Endothelial cell of umbilical vein (primary cell): ENCODE results near the gene RIBC2. TPM values are rescaled to one million over a fixed set of nuclear protein-coding genes. Genes with fewer than 3 reads are reported as not detected.

Experiments used
- BruUV-seq: library from RNA; stranded (reverse); fragments of 400-500 nt; replicated peaks from 2 replicates; lab custom pipeline; 2021; lab: Mats Ljungman, UMichigan
- CTCF ChIA-PET: fragments of 300-600, 350-600 bp; sonication (Branson Sonifier 250); formaldehyde crosslinking; loops from one replicate; lab custom pipeline; 2021; ENCODE audit warnings: antibody characterized with exemption, inconsistent platforms; lab: Charles Lee
- POLR2A ChIA-PET: fragments of 300-600, 350-600 bp; sonication (Branson Sonifier 250); formaldehyde crosslinking; loops from one replicate; lab custom pipeline; 2021; ENCODE audit warnings: antibody characterized with exemption, inconsistent platforms; lab: Charles Lee
- DNase-seq: peaks from one replicate; pipeline ENCODE4 v3.0.0-alpha.2; 2011; ENCODE audit warnings: low read depth, low spot score
- FAIRE-seq: peaks from 2 replicates; lab custom pipeline; 2011; peaks lifted over from hg19 to GRCh38; lab: Jason Lieb, UNC
- H2AFZ ChIP-seq: 2 replicates; pipeline ENCODE4 v1.6.0; 2012; ENCODE audit warnings: low read depth, low read length, control low read depth, inconsistent platforms
- H3K27ac ChIP-seq: 2 replicates; pipeline ENCODE4 v1.5.1; 2011; ENCODE audit warnings: low read depth, mild to moderate bottlenecking, control low read depth, low read length, moderate library complexity; ENCODE audit not compliant: insufficient read depth
- H3K27me3 ChIP-seq, 2 experiments: 2 replicates each; pipeline versions ENCODE4 v1.6.0 to v1.6.1; 2011; ENCODE audit warnings: low read length in 2 of 2, mixed read lengths in 1 of 2; ENCODE audit not compliant: control insufficient read depth in 2 of 2, insufficient read depth in 2 of 2
- H3K36me3 ChIP-seq, 2 experiments: 2 replicates in 1 of 2; 3 replicates in 1 of 2; pipeline ENCODE4 v1.5.1; 2011; ENCODE audit warnings: low read length in 2 of 2, mild to moderate bottlenecking in 1 of 2, moderate library complexity in 1 of 2; ENCODE audit not compliant: control insufficient read depth in 2 of 2, insufficient read depth in 2 of 2; ENCODE audit errors: extremely low read depth in 1 of 2
- H3K4me1 ChIP-seq: 3 replicates; pipeline ENCODE4 v1.5.1; 2011; ENCODE audit warnings: mild to moderate bottlenecking, low read length; ENCODE audit not compliant: control insufficient read depth, insufficient read depth; ENCODE audit errors: extremely low read depth
- H3K4me2 ChIP-seq: 2 replicates; pipeline ENCODE4 v1.6.1; 2011; ENCODE audit warnings: low read length, control low read depth, mixed read lengths; ENCODE audit not compliant: insufficient read depth
- H3K4me3 ChIP-seq, 3 experiments: fragments of 200-600 bp in 1 of 3; sonication (generic), shearing (Covaris generic) in 1 of 3; replicated peaks in 1 of 3; 2 replicates each; pipeline ENCODE4 v1.5.1; 2011 to 2016; ENCODE audit warnings: control low read depth in 3 of 3, low read length in 3 of 3, mild to moderate bottlenecking in 2 of 3, inconsistent platforms in 1 of 3, low read depth in 1 of 3, moderate library complexity in 1 of 3; ENCODE audit not compliant: insufficient read depth in 1 of 3
- H3K79me2 ChIP-seq: 2 replicates; pipeline ENCODE4 v1.6.0; 2012; ENCODE audit warnings: low read length, inconsistent platforms; ENCODE audit not compliant: control insufficient read depth, insufficient read depth
- H3K9ac ChIP-seq: replicated peaks from 2 replicates; pipeline ENCODE3; 2011; ENCODE audit warnings: low read length, control low read depth; ENCODE audit not compliant: insufficient read depth; ENCODE audit errors: extremely low read depth
- H3K9me1 ChIP-seq: replicated peaks from 3 replicates; pipeline ENCODE4 v1.6.0; 2011; ENCODE audit warnings: mild to moderate bottlenecking, low read length; ENCODE audit not compliant: control insufficient read depth, insufficient read depth; ENCODE audit errors: extremely low read depth
- H3K9me3 ChIP-seq: replicated peaks from 2 replicates; pipeline ENCODE4 v1.5.1; 2012; ENCODE audit warnings: low read length, inconsistent platforms; ENCODE audit not compliant: control insufficient read depth, insufficient read depth
- H4K20me1 ChIP-seq: replicated peaks from 2 replicates; pipeline ENCODE3; 2011; ENCODE audit warnings: mild to moderate bottlenecking, low read length; ENCODE audit not compliant: control insufficient read depth, insufficient read depth; ENCODE audit errors: extremely low read depth
- FOS ChIP-seq: IDR thresholded peaks from 2 replicates; pipeline ENCODE4 v1.6.1; 2011; ENCODE audit warnings: mild to moderate bottlenecking, low read length, moderate library complexity, borderline replicate concordance; ENCODE audit not compliant: insufficient read depth
- GATA2 ChIP-seq: IDR thresholded peaks from 2 replicates; pipeline ENCODE4 v1.7.0; 2011; ENCODE audit warnings: low read depth, mild to moderate bottlenecking, moderate library complexity, mixed read lengths, low read length; ENCODE audit not compliant: insufficient read length, insufficient read depth
- JUN ChIP-seq: IDR thresholded peaks from 2 replicates; pipeline ENCODE4 v1.6.1; 2011; ENCODE audit warnings: borderline replicate concordance, low read depth; ENCODE audit not compliant: insufficient read length, insufficient read depth
- MYC ChIP-seq: IDR thresholded peaks from one replicate; pipeline ENCODE4 v1.6.1; 2011; ENCODE audit warnings: mild to moderate bottlenecking, low read depth, low read length
- POLR2A ChIP-seq: IDR thresholded peaks from 2 replicates; pipeline ENCODE4 v1.6.1; 2012; ENCODE audit warnings: low read depth, mild to moderate bottlenecking, control low read depth, low read length
- POLR2AphosphoS5 ChIP-seq: IDR thresholded peaks from 2 replicates; pipeline ENCODE4 v1.6.1; 2012; ENCODE audit warnings: low read depth, mild to moderate bottlenecking, control low read depth, low read length, moderate library complexity; ENCODE audit not compliant: insufficient read depth
- dilution Hi-C: fragments of 300-500 bp; cut with MboI; formaldehyde crosslinking; loops from one replicate; pipeline ENCODE4 v1.15.0; 2019; ENCODE audit warnings: low sequenced_read_pairs; ENCODE audit not compliant: extremely low pct_ligation_motif_present
- intact Hi-C: fragments of 100-400 bp; cut with micrococcal nuclease; formaldehyde crosslinking; loops from one replicate; pipeline ENCODE4 v1.10.0; 2022
- polyA plus RNA-seq, 4 experiments: library from polyadenylated mRNA; depleted of rRNA in 3 of 4; stranded (reverse) in 3 of 4; unstranded in 1 of 4; fragments of >200 nt; gene quantifications; 2 replicates each; pipeline versions ENCODE4 v1.2.1 to v1.2.3, GENCODE V29; 2011 to 2012; ENCODE audit warnings: missing spikeins in 1 of 4
- total RNA-seq: library from RNA; stranded (reverse); gene quantifications from 2 replicates; pipeline ENCODE4 v1.2.3, GENCODE V29; 2021
- TF ChIP-seq, protein P1 (sequence below), 2 donors: IDR thresholded peaks; 1 replicate in 1 of 2; 2 replicates in 1 of 2; pipeline ENCODE4 v1.5.1; 2011; ENCODE audit warnings: low read length in 2 of 2, mild to moderate bottlenecking in 2 of 2, moderate library complexity in 2 of 2, control low read depth in 1 of 2, inconsistent platforms in 1 of 2, low read depth in 1 of 2; ENCODE audit not compliant: insufficient read depth in 1 of 2; ENCODE audit errors: extremely low read depth in 1 of 2

RIBC2 gene
- total and polyA plus RNA-seq, 2 donors (not counting 3 experiments of a cell fraction or from before 2014, with no cell fraction given), result 1.2 to 5.7 TPM

DNA sequence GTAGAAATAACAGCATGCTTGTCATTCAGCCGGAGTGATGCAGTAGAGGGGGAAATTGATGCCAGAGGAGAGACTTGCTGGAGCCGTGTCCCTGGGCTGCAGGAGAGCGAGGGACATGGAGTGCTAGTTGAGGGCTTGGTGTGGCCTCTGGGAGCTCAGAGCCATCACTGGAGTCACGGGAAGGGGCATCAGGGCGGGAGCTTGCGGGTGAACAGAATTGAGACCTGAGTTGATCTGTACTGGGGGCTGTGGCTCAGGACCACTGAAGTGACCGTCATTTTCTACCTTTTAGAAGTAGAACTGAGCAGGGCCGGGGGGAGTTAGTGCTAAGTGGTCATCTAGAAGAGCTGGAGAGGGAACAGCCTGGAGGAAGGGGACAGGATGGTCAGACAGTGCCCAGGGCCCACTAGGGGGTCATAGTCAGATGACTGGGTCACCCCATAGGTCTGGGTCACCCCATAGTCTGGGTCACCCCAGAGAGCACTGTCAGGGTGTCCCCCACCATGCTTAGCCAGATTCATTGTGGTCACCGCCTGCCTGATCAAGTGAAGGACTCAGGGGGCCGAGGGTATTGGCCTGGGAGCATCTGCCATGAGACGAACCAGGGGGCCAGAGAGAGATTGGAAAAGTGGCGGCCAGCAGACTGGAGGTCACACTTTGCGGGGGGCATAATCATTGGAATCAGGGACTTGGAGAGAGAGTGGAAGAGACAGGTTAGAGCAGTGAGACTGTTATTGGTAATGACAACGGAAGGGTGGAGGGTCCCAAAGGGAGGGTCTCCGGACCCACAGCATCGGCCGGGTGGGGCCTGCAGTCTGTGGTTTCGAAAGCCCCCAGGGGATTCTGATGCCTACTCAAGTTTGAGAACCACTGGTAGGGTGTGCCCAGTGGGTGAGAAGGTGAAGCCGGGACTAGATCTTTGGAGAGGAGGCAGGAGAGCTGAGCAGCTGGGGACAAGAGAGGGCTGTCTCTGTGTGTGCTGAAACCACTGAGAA lies 15.2 kb downstream of the RIBC2 start:
- no TSS peak for BruUV-seq
- intact Hi-C loops (no loop called here), dilution Hi-C loops (no loop called here)
- CTCF ChIA-PET, result interaction anchor here (1.1 kb wide), 1 partner anchor 13 kb away, joined by 3 read pairs; no protein-coding TSS in a partner anchor
- Histone ChIP-seq H3K27me3 (no peaks in the 10 kb centered on the region), H3K4me3 (no peak overlapping the region), H3K9me1 (no peaks in the 10 kb centered on the region), H4K20me1 (no peaks in the 10 kb centered on the region), H3K9me3 (no peaks in the 10 kb centered on the region), H3K4me2 (no peak overlapping the region), H3K79me2 (no peaks in the 10 kb centered on the region), H3K4me1 (no peaks in the 10 kb centered on the region), H2AFZ (no peak overlapping the region), H3K27ac (no peak overlapping the region), H3K9ac (no peak overlapping the region), H3K36me3 (no peaks in the 10 kb centered on the region)
- FAIRE-seq, result no peak
- no peak for DNase-seq
- no peak for TF ChIP-seq FOS
- TF ChIP-seq, protein P1, sequence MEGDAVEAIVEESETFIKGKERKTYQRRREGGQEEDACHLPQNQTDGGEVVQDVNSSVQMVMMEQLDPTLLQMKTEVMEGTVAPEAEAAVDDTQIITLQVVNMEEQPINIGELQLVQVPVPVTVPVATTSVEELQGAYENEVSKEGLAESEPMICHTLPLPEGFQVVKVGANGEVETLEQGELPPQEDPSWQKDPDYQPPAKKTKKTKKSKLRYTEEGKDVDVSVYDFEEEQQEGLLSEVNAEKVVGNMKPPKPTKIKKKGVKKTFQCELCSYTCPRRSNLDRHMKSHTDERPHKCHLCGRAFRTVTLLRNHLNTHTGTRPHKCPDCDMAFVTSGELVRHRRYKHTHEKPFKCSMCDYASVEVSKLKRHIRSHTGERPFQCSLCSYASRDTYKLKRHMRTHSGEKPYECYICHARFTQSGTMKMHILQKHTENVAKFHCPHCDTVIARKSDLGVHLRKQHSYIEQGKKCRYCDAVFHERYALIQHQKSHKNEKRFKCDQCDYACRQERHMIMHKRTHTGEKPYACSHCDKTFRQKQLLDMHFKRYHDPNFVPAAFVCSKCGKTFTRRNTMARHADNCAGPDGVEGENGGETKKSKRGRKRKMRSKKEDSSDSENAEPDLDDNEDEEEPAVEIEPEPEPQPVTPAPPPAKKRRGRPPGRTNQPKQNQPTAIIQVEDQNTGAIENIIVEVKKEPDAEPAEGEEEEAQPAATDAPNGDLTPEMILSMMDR (IDR thresholded peaks at IDR 0.05; ENCODE audit: extremely low read depth in 1 of 2, insufficient read depth in 1 of 2, low read depth in 1 of 2, low read length in 2 of 2), result no peak
- TF ChIP-seq MYC, result no peak
- TF ChIP-seq JUN, result no peak
- TF ChIP-seq POLR2A, result no peak
- no peak for TF ChIP-seq POLR2AphosphoS5
- TF ChIP-seq GATA2, result no peak
- POLR2A ChIA-PET, result no interaction called here
